ENCODE measurements around the gene PPIF.

DNA sequence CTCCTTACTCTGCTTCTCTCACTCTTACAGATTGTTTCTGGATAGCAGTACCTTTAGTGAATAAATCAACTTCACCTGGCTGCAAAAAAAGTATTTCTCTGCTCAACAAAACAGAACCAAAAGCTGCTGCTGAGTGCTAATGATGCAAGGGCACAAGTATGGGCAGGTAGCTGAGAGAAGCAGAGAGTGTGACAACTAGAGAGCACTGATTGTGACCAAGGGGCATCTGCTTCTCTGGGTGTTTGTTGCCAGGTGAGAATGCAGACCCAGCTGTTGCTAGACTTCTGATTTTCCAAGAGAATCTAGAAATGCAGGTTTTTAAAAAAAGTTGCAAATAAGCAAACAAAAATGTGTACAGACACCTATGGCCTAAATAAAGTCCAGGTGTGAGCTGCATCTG is 25.3 kb upstream of the PPIF start:
- TF ChIP-seq, protein P1, sequence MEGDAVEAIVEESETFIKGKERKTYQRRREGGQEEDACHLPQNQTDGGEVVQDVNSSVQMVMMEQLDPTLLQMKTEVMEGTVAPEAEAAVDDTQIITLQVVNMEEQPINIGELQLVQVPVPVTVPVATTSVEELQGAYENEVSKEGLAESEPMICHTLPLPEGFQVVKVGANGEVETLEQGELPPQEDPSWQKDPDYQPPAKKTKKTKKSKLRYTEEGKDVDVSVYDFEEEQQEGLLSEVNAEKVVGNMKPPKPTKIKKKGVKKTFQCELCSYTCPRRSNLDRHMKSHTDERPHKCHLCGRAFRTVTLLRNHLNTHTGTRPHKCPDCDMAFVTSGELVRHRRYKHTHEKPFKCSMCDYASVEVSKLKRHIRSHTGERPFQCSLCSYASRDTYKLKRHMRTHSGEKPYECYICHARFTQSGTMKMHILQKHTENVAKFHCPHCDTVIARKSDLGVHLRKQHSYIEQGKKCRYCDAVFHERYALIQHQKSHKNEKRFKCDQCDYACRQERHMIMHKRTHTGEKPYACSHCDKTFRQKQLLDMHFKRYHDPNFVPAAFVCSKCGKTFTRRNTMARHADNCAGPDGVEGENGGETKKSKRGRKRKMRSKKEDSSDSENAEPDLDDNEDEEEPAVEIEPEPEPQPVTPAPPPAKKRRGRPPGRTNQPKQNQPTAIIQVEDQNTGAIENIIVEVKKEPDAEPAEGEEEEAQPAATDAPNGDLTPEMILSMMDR (IDR thresholded peaks at IDR 0.05), result no peak
- no peak for TF ChIP-seq POLR2A (IDR thresholded peaks at IDR 0.05)
